GM18909 (cell line): ENCODE results near the gene MOB3A.

ENCODE experiments used
- ATAC-seq: cut with Tn5 transposase; IDR thresholded peaks from one replicate; pipeline ENCODE4 v1.9.1; 2021; ENCODE audit warnings: mild to moderate bottlenecking; ENCODE audit not compliant: unreplicated experiment, poor library complexity

The MOB3A gene

DNA sequence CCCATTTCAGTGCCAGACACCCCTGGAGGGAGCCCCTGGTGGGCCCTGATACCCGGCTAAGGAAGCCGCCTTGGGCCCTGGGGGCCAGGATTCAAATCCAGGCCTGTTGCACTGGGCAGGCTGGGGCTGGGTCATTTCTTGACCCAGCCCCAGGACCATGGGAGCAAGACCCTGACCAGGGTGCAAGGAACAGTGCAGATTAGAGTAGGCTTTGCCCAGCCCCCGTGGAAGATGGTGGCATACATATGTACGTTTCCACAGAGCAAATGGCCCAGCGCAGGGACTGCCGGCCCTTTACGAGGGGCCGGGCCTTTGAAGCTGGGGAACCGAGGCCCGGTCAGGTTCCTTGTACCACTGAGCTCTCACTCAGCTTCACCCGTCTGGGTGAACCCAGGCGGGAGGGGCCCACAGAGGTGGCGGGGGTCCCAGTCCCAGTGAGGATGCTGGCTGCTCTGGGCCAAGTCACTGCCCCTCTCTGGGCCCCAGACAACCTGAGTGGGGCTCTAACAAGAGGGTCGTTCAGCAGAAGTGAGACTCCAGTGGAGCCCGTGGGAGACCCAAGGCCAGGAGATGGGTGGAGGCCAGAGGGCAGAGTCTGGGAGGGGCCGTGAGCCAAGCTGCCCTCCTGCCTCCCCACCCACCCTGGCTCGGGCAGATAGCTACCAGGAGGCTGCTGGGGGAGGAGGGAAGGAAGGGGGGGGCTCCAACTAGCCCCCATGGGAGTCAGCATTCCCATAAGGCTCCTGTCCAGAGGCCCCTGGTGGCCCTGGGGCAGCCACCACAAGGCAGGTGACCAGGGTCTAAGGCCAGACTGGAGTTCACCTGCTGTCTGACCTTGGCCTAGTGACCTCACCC lies 47.8 kb downstream of the MOB3A start:
- ATAC-seq: no peak

DNA sequence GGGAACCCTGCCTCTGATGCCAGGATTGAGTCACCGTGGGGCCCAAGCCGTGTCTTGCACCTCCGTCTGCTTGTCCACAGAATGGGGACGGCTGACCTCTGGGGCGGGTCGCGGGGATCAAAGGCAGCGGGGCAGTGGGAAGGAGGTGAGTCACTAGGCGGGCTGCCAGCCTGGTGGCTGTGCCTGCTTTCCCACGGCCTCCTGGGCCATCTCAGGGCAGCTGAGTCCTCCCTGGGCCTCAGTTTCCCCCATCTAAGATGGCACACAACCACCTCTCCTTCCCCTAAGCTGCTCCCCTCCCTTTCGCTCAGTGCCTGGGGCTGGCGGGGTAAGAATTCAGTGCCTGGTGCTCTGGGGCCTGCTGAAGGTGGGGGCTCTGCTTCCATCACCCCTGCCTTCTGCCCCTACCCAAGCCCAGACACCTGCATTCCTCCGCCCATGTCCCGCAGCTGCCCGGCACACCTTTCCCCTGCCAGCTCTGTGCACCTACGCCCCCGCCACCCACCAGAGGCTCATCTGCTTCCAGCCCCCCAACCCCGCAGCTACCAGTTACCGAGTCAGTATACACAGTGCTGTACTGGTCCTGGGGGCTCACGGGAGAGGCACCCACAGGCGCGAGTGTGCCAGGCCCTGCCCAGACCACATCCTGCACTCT lies 48.5 kb downstream of the MOB3A start:
- no peak for ATAC-seq

DNA sequence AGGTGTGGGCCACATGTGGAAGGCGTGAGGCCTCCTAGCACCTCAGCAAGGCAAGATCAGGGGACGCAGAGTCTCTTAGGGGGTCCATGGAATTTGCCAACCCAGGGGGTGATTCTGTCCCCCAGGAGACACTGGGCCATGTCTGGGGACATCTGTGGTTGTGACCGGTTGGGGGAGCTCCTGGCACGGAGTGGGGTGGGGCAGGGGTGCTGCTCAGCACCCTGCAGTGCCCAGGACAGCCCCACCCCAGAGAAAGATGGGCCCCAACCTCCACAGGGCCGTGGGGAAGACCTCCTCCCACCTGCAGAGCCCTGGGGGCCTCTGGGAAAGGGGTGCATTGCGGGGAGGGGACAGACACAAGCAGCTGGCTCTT lies 49.1 kb downstream of the MOB3A start:
- no peak for ATAC-seq

DNA sequence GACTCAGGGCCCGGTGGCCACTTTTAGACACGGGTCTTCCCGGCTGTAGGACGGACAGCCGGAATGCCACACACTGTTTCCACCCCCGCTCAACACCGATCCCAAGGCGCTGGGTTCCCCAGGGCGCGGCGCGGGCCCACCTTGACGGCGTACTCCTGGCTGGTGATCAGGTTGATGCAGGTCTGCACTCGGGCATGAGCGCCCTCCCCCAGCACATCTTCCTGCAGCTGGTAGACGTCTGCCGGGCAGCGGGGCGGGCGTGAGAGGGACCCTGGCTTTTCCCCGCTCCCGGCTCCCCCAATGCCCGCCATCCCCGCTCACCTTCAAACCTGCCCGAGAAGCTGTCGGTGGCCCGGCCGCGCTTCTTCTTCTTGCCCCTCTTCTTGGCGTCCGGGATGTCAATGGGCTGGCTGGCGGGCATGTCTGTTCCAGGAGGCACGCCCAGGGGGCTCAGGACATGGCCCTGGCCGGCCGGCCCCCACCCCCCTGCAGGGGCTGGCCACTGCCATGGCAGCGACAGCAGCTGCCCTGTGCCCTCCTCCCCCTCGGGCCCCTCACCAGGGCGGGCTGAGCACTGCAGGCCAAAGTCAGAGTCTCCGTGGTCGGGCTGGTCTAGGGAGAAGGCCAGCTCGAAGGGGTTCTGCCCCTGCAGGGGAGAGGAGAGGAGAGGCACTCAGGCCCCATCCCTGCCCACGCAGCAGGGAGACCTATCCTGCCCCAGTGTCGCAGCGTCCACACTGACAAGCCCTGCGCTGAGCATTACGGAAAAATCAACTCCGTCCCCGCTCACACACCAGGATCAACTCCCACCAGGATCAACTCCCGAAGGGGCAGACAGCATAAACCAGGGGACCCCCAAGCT lies 49.8 kb downstream of the MOB3A start:
- ATAC-seq: no peak

DNA sequence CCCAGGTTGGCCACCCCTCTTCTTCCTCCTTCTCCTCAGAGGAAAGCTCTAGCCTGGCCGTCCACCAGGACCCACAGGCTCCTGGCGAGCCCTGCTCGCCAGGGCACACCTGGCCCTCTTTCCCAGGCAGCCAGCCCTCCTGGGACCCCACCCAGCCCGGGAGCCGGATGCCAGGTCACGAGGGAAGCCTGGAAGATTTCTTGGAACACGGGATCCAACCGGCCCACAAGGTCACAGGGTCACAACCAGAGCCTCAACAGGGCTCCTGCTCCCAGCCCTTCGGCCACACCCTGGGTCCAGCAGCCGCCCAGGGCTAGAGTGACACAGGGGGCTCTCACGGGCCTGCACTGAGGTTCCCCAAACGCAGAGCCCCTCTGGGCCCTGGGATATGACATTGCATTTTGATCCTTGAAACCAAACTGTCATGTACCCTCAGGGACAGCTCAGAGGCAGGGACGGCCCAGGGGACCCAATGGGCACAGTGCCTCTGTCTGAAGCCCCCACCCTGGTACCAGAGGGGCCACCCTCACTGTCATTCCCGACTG lies 50.6 kb downstream of the MOB3A start:
- ATAC-seq: no peak

DNA sequence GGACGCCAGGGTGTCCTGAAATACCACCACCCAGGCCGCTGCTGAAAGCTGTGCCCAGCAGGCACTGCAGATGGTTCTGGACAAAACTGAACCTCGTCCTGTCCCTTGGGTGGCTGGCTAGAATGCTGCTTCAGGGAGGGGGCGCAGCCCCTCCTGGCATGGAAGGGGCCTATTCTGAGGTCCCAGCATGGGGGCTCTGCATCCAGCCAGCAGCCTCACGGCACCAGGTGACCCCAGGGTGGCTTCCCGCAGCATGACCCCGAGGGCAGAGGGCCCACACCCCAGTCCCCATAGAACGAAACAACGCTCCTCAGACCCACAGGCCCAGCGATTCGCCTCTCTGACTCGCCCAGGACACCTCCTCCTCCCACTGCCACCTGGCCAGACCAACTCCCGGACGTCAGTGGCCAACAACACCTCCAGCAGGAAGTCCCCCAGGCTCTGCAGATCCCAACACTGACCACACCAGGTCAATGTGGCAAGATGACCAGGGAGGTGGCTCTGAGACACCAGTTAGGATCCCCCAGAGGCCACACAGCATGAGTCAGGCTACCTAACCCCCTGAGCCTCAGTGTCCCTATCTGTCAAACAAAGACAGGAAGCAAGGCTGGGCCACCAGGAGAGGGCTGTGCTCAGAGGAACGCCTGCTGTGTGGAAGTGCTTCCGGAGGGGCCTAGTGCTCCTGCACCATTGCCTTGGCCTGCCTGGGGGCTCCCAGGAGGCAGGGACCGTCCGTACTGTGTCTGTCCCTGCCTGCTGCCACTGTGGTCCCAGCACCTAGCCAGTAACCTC lies 51.2 kb downstream of the MOB3A start:
- no peak for ATAC-seq

DNA sequence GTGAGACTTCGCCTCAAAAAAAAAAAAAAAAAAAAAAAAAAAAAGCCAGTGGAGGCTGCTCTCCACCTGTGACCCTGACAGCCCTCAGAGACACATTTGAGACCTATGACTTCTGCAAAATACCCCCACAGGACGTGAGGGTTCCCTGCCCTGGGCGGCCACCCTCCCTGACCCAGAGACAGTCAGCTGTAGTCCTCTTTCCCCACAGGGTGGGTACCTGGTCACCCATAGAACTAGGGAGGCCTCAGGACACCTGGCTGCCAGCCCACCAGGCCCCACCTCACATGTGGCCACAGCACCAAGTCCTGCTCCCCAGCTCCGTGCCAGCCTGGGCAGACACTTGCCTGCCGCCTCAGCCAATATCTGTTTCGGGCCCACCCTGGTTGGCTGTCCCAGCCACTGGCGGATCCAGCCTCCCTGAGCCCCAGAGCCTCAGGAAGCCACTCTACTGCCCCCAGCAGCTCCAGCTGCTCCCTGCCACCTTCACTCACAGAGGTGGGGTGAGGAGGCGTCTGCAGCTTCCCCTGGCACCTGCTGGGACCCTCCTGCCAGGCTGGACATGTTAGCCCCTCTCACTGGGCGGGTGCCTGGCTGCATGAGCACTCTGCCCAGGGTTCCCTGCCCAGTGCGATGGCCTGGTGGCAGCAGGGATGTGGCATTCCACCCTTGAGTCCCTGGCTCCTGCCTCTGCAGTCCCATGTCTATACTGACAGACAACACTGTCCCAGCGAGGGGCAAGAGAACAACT lies 52.0 kb downstream of the MOB3A start:
- no peak for ATAC-seq

DNA sequence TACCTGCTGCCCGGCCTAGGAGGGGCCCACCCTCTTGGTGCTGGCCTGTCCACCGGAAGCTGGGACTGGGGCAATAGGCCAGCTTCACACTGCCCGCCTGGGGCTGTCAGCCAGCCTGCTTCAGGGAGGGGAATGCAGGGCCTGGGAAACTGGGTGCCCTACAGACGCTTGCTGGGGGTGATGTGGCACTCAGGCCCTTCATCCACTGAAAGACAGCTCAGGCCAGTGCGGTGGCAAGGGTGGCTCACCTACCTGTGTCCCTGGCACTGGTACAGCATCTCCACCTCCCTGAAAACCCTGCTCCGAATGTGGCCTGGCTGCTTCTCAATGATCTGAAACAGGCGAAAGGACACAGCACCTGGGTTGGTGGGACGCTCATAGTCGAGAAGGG lies 52.9 kb downstream of the MOB3A start:
- ATAC-seq: no peak

DNA sequence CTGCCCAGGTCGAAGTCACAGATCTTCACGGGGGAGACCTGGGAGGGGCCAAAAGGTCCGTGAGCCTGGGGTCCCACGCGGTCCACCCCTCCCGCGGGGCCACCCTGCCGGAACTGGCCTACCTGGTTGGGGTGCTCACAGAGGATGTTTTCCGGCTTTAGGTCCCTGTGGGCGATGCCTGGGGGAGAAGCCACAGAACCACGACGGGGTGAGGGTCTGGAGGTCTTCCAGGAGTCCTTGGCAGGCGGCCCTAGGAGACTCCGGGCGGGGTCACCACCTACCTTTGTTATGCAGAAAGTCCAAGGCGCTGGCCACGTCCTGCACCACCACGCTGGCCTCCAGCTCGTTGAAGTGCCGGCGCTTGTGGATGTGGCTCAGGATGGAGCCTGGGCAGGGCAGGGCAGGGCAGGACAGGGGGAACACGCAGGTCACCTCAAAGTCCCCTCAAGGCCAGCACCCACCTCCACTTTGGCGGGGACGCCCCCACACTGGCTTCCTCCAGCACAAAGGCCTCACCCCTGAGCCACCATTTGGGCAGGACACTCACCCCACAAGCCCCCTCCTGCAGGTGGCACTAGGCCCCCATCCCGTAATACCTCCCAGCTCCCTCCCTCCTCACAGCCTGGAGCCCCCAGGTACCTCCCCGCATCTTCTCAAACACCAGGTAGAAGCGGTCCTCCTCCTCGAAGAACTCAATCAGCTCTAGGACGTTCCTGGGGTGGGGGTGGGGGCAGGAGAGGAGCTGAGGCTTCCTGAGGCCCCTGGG lies 53.5 kb downstream of the MOB3A start:
- ATAC-seq: no peak

DNA sequence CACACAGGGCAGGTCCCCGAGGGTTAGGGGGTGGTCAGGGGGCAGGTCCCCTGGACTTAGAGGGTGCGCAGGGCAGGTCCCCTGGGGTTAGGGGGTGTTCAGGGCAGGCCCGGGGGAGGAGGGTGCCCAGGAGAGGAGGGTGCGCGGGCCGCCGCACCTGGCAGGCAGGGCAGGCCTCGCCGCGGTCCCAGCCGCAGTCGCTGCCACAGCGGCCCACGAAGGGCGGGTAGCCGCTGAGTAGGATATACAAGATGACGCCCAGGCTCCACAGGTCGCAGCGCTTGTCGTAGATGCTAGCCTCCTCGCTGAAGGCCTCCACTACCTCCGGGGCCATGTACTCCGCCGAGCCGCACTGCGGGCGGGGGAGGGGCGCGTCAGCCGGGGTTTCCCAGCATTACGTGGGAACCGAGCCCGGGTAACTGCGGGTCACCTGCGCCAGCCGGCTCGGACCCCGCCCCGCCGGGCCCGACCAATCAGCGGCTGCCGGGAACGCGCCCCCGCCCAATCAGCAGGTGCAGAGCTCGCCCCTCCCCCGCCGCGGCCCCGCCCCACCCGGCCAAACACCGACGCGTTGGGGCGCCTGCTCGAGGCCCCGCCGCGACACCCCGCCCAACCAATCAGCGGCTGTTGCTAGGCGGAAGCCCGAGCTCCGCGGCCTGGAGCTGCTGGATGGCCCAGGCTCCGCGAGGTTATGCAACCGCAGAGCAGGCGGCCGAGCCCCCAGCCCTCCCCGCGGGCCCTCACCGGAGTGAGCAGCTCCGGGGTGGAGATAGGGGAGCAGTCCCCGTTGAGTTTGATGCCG lies 54.2 kb downstream of the MOB3A start:
- peak; percentile 58 for ATAC-seq

DNA sequence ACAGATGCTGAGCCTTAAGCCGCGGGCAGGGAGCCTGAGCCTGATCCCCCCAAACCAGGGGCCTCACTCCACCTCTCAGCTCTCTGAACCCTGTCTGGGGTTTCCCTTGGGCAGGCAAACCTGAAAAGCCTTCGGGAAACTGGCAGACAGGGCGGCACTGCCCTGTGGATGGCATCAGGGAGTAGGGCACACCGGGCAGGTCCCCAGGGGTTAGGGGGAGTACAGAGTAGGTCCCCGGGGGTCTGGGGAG lies 54.8 kb downstream of the MOB3A start:
- ATAC-seq: no peak

DNA sequence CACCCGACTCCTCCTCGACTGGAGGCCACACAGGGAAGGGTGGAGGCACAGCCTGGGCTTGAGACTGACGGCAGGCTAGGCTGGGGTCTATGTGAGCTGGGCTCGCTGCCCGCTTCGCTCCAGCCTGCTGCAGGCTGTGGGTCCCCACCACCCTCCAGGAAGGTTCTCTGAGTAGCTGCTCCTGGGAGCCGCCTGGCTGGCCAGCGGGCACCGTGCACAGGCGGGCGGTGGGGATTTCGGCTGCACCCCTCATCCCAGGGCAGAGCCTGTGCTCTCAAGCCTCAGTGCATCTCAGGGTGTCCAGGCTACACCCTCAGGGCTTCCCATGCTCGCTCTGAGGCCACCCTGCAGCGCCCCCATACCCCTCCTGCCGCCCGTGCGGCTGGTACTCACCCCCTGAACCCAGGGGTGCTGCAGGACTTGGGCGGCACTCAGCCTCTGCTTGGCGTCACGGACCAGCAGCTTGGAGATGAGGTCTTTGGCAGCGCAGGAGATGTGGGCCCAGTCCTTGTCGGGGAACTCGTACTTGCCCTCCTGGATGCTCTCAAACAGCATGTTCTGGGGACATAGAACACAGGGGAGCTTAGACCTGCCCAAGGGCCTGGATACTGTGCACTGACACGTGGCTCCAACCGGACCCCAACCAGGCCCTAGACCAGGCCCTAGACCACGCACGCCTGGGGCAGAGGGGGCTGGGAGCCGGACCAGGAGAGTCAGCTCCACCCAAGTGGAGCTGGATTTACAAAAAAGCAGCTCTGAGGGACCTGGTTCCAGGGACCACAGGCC lies 55.3 kb downstream of the MOB3A start:
- ATAC-seq: no peak

DNA sequence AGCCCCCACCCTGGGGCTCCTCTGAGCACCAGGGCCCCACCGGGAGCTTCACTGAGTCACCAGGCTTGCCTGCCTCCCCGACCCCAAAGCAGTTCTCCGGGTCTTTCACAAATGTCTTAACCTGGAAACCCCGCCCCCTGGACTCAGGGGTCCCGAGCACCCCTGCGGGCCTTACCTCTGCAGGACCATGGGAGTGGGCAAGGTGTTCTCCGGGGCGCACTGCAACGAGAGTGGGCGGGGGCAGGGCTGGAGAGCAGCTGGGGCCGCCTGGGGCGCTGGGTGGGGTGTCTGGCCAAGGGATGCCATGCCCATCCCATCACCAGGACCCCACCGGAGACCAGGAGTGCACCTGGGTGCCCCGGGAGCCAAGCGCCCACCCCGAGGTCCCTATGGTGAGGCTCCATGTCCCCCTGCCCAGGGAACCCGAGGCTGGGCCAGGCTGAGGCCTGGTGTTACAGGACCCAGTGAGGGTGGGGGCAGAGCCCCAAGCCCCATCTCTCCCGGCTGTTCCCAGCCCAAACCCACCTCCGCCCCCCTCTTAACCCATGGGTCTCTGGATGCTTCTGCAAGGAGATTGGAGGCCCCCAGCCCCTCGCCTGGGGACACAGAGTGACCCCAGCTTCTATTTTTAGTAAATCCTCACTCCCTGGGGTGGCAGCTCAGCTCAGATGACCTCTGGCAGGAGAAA lies 56.0 kb downstream of the MOB3A start:
- no peak for ATAC-seq

DNA sequence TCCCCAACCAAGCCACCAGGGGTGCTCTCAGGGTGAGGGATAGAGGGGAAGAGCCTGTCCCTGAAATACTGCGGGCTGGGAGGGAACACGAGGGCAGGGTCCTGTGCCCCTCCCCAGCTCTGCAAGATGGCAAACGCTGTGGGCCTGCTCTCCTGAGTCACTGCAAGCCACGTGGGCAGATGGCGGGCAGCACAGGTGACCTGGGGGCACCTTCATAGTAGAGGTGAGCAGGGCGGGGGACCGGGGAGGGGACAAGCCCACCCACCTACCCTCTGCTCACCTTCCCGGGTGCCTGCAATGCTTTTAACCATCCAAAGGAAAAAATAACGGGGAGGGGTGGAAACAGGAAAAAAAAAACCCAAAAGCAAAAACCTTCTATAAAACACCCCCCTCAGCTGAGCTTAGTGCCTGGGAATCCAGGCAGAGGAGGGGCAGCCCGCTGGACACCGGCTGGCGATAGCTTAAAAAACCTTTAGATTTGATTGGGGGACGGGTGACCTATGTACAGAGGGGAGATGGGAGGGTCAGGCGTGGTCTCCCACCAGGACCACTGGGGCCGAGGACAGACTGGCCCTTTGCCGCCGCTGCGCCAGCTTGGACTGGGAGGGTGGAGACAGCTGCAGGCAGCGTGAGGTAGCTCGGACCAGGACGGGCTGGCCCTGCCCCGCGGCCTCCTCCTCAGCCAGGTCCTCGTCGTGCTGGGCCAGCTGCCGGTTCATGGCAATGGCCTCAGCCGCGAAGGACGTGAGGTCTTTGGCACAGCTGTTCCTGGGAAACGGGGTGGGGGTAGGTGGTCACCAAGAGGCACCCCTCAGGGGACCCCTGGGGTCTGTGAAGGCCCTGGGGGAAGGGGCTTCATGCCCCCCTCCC lies 56.8 kb downstream of the MOB3A start:
- no peak for ATAC-seq

DNA sequence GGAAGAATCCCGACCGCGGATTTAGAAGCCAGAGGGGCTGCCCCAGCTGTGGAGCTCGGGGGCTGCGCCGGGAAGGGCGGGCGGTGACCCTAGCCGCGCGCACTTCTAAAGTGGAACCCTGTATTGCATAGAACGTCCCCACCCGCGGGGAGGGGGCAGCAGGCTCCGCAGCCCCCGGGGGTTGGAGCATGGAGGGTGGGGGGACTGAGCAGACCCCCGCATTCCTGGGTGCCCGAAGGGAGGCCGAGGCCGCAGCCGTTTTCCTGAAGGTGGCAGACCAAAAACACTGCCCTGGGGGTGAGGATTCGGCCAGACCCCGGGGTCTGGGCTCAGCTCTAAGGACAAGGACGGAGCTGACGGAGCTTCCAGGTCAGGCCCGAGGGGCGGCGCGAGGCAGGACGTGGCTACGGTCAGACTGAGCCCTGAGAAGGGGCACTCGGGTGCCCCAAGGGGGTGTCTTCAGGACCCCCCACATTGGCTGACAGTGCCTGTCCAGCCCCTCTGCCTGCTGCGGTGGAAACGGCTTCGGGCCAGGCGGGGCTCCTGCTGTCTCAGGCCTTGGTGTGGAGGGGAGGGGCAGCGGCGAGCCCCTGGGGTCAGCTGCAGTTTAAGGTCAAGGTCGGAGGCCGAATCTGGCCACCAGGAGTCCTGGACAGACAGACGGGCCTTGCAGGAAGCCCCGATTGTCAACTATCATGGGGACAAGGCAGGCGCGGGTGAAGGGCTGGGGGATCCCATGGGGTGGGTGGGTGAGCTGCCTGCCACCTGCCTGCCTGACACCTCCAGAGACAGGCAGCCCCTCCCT lies 57.6 kb downstream of the MOB3A start:
- no peak for ATAC-seq
